Measurements from ENCODE around the gene SLC1A3.
A peak's percentile ranks its signal among the peaks of the same experiment; 100 is the strongest.

The SLC1A3 gene

DNA sequence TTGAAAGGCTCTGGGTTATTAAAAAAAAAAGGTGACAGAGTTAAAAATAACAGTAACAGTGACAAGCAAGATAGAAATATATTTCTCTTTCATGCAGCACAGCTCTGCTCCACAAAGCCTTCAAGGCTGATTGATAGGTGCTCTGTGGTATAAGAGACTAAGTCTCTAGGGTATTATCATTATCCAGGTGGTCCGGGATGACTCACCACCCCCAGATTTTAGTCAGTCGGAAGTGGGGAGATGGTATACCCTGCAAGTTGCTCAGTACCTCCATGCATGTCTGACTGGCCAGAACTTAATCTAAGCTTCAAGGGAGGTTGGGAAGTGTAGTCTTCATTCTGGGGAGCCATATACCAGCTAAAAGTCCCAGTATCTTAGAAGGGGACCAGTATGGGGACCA is 76.1 kb downstream of the SLC1A3 start:
- DNase-seq = no peak

DNA sequence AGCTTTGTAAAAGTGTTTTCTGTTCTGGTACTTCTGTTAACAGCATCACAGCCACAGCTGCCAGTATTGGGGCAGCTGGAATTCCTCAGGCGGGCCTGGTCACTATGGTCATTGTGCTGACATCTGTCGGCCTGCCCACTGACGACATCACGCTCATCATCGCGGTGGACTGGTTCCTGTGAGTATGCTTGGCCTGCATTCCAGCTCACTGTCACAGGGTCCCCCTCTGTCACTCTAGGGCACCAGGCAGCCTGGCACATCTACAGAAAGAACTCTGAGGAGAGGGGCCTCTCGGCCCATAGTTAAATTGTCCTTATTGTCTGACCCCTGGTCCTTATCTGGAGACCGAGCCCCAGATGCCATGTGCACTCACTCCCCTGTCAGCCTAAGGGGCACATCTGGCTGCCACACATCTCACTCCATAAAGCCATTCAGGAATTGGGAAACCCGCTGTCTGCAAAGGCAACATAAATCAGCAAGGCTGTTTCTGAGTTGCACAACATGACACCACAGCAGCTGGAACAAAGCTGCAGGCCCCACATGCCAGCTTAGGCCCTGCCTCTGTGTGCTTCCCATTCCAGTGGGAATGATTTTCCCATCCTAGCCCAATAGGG is 77.5 kb downstream of the SLC1A3 start:
- DNase-seq = peak in 44 of 58 donors; percentile 23 to 89 (median 66)

- DNase-seq = no peak
Measured at GRCh38 chr5:36685631-36686288, 79.4 kb downstream of the SLC1A3 start.

GRCh38 chr5:36686881-36687280 is 80.5 kb downstream of the SLC1A3 start:
- no peak for DNase-seq

- DNase-seq = peak in 1 of 58 donors; percentile 13
Measured at GRCh38 chr5:36688722-36689121, 82.3 kb downstream of the SLC1A3 start.

DNA sequence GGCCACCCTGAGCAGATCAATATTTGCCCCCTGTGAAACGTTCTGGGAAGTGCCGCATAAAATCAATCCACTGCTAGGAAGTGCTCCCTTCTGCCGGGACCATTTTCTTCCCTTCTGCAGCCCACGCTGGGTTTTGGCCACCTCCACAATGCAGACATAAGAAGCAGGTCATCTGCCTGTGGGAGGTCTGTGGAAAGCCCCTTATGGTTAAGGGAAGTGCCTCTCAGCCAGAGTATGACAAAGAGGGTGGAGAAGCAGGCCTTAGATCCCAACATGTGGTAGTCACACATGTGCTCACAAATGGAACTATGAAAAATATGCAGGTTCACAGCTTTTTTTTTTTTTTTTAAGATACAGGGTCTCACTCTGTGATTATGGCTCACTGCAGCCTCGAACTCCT is 82.8 kb downstream of the SLC1A3 start:
- peak in 11 of 58 donors; percentile 4 to 35 (median 25) for DNase-seq

- peak; percentile 8 to 86 (median 65) for DNase-seq
Measured at GRCh38 chr5:36690041-36690961, 83.9 kb downstream of the SLC1A3 start.

GRCh38 chr5:36691226-36691625 is 84.8 kb downstream of the SLC1A3 start:
- no peak for DNase-seq

GRCh38 chr5:36691696-36692371 is 85.4 kb downstream of the SLC1A3 start:
- peak in 10 of 58 donors; percentile 4 to 45 (median 17) for DNase-seq

GRCh38 chr5:36692791-36693763 is 86.7 kb downstream of the SLC1A3 start:
- DNase-seq = peak in 57 of 58 donors; percentile 12 to 95 (median 80)

DNA sequence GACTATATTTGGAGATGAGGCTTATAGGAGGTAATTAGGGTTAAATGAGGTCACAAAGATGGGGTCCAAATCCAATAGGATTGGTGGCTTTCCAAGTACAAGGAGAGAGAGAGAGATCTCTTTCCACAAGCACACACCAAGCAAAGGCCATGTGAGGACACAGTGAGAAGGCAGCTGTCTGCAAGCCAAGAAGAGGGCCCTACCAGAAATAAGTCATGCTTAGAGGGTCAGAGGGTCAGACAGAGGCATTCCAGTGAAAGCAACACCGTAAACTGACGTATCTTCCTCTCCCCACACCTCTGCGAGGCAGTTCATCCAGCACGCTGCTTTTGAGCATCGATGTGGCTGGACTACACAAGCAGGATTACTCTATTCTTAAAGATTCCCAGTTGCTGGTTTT is 87.9 kb downstream of the SLC1A3 start:
- DNase-seq = no peak

- DNase-seq = peak in 46 of 58 donors; percentile 6 to 71 (median 30)
Measured at GRCh38 chr5:36696059-36696673, 89.8 kb downstream of the SLC1A3 start.

DNA sequence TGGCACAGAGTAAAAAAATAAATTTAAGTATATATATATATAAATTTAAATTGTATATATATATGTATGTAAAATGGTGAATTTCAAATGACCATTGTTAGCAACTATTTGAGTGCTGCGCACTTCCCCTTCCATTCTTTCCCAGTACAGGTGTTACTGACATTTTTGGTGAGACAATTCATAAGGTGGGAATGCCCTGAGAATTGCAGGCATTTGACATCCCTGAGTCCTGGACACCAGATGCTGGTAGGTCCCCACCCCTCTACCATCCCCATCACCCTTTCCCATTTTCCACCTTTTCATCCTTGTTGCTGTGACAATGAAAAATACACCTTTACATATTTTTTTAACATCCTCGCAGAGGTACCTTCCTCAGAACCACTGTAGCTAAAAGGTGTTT is 91.6 kb downstream of the SLC1A3 start:
- no peak for DNase-seq

GRCh38 chr5:36701085-36701698 is 94.8 kb downstream of the SLC1A3 start:
- DNase-seq = peak in 1 of 58 donors; percentile 15

- no peak for DNase-seq
Measured at GRCh38 chr5:36703245-36703860, 96.9 kb downstream of the SLC1A3 start.

- DNase-seq = no peak
Measured at GRCh38 chr5:36704131-36704530, 97.7 kb downstream of the SLC1A3 start.

DNA sequence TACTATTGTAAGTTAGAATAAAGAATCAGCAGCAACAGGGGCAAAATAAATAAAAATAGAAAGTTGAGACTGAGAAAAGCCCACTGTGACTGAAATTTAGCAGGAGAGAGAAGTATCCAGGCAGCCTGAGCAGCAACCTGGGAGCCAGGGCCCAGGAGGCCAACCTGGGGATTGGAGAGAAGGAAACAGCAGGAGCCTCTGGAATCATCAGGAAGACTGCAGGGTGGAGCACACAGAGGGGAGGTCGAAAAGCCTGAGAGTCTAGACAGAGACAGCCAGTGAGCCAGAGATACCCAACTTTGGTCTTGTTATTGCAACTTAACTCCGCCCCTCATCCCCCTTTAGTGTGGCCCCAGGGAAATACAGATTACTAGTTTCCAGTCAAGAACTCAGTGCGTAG is 98.6 kb downstream of the SLC1A3 start:
- no peak for DNase-seq

- no peak for DNase-seq
Measured at GRCh38 chr5:36706662-36707061, 100.3 kb downstream of the SLC1A3 start.

- DNase-seq = no peak
Measured at GRCh38 chr5:36708996-36709395, 102.6 kb downstream of the SLC1A3 start.
